ENCODE measurements around the gene SURF6.

Gene SURF6

DNA sequence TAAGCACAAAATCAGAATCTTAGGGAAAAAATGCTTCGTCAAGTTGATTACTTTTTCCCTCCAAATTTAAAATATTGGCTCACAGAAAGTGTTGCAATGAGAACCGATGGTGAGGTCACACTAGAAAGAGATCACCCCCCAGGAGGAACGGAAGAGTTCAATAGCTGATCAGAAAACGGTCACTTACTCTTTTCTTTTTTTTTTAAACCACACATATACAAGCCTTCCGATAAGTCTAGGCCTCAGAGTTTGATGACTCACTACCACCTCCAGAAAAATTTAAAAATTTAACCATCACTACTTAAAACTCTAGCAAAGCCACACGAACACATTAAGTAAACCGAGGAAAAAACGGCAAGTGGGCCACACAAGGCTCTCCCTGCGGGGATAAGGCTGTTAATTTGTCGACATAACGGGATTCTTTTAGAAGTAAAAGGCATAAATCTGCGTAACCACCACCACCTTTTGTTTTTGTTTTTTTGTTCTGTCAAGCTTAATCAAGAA is 38.7 kb upstream of the SURF6 start:
- peak; percentile 60 for DNase-seq (ENCODE audit: low spot score)
- in situ Hi-C loops (cut with MboI; ENCODE audit: low pct_unique_long_range_greater_than_20kb, low sequenced_read_pairs, unreplicated experiment), result no loop called here
- TF ChIP-seq, protein P1, sequence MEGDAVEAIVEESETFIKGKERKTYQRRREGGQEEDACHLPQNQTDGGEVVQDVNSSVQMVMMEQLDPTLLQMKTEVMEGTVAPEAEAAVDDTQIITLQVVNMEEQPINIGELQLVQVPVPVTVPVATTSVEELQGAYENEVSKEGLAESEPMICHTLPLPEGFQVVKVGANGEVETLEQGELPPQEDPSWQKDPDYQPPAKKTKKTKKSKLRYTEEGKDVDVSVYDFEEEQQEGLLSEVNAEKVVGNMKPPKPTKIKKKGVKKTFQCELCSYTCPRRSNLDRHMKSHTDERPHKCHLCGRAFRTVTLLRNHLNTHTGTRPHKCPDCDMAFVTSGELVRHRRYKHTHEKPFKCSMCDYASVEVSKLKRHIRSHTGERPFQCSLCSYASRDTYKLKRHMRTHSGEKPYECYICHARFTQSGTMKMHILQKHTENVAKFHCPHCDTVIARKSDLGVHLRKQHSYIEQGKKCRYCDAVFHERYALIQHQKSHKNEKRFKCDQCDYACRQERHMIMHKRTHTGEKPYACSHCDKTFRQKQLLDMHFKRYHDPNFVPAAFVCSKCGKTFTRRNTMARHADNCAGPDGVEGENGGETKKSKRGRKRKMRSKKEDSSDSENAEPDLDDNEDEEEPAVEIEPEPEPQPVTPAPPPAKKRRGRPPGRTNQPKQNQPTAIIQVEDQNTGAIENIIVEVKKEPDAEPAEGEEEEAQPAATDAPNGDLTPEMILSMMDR (IDR thresholded peaks at IDR 0.05; ENCODE audit: extremely low read depth, insufficient read depth, missing control alignments), result no peak

DNA sequence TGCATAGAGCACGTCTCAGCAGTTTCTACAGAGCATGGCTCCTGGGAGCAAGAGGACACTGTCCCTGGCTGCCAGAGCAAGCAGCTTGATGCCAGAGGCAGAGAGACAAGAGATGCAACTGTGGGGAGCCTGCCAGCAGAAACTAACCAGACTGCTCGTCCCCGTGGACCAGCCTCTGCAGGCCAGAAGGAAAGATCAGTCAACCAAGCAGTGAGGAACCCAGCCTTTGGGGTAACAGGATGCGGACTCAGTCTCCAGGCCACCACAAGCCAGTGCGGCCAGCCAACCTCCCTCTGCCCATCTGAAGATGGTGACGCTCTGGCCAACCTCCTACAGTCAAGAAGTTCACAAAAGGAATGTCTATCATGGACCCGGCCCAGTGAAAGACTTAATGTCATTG is 36.2 kb upstream of the SURF6 start:
- in situ Hi-C loops (cut with MboI; ENCODE audit: low pct_unique_long_range_greater_than_20kb, low sequenced_read_pairs, unreplicated experiment), result no loop called here
- TF ChIP-seq, protein P1 (IDR thresholded peaks at IDR 0.05; ENCODE audit: extremely low read depth, insufficient read depth, missing control alignments), result no peak
- DNase-seq (ENCODE audit: low spot score), result no peak

DNA sequence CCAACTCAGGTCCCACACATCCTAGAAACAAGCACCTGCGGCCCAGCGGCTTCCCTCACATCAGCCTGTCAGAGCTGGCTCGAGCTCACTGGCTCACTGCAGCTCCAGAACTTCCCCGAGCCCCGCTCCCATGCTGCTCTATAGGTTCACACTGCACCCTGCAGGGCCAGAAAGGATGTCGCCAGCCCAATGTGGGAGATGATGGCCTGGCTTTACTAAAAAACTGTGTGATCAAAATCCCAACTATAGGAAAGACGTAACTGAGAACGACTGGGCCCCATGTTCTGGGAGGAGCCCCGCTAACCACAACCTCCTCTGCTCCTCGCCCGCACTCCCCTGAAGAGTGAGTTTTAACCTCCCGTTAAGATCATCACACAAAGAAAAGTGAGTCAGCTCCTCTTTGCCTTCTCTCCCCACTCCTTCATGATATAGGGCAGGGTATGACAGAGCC is 35.3 kb upstream of the SURF6 start:
- no peak for DNase-seq (ENCODE audit: low spot score)
- in situ Hi-C loops (cut with MboI; ENCODE audit: low pct_unique_long_range_greater_than_20kb, low sequenced_read_pairs, unreplicated experiment), result no loop called here
- TF ChIP-seq, protein P1 (IDR thresholded peaks at IDR 0.05; ENCODE audit: extremely low read depth, insufficient read depth, missing control alignments), result no peak

DNA sequence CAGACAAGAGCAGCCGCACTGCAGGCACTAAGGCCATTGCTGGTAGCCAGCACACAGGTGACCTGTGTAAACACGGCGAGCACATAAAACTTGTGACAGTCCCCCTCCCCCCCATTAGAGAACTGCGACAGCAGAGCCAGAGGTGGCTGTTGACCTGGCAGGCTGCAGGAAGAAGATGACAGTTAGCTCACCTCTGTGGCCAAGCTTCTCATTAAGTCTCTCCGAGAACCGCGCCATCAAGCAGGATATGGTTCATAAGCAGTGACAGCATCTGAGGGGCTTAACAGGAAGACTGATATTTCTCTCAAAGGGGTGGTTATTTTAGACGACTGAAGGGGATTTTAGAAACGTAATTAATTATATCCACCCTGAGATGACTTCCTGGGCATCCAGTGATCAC is 34.7 kb upstream of the SURF6 start:
- DNase-seq (ENCODE audit: low spot score), result no peak
- in situ Hi-C loops (cut with MboI; ENCODE audit: low pct_unique_long_range_greater_than_20kb, low sequenced_read_pairs, unreplicated experiment), result no loop called here
- TF ChIP-seq, protein P1 (IDR thresholded peaks at IDR 0.05; ENCODE audit: extremely low read depth, insufficient read depth, missing control alignments), result no peak

DNA sequence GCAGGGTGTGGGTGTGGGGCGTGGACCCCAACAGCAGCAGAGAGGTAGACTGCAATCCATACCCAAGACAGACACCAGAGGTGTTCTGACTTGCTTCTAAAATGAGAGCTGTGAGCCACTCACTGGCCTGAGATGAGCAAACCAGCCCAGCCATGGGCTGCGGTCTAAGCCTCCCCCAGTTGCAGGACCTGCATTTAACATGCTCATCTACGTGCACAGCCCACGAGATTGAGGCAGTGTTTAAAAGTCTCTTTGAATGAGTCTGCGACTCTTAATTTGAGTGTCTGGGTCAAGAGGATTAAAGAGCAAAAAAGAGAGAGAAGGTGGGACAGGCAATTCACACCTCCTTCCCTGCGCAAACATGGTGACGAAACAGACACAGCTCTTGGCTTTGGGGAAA is 33.9 kb upstream of the SURF6 start:
- in situ Hi-C loops (cut with MboI; ENCODE audit: low pct_unique_long_range_greater_than_20kb, low sequenced_read_pairs, unreplicated experiment), result no loop called here
- TF ChIP-seq, protein P1 (IDR thresholded peaks at IDR 0.05; ENCODE audit: extremely low read depth, insufficient read depth, missing control alignments), result no peak
- DNase-seq (ENCODE audit: low spot score), result no peak

DNA sequence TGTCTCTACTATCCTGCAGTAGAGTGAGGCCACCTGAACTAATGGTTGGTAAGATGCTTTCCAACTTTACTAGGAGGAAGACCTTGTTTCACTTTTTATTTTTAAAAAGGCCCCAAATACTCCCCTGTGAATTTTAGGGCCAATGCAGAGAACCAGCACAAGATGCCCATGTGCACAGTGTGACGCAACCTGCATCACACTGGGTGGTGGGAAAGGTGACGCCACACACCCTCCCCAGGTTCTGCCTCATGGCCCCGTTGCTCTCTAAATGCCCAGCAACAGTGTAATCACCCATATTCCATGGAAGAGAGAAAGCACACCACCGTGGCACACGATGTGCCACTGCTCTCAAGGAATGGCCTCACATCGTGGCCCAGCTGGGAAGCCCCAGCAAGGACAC is 33.4 kb upstream of the SURF6 start:
- in situ Hi-C loops (cut with MboI; ENCODE audit: low pct_unique_long_range_greater_than_20kb, low sequenced_read_pairs, unreplicated experiment), result no loop called here
- TF ChIP-seq, protein P1 (IDR thresholded peaks at IDR 0.05; ENCODE audit: extremely low read depth, insufficient read depth, missing control alignments), result no peak
- no peak for DNase-seq (ENCODE audit: low spot score)

Measured in GM13977 (cell line).